GM23248 (cell line): ENCODE data around the gene ZNF816. TPM values are rescaled to one million over a fixed set of nuclear protein-coding genes. Genes with fewer than 3 reads are reported as not detected.
A peak's percentile ranks its signal among the peaks of the same experiment; 100 is the strongest.

Experiments used
- DNase-seq: peaks from one replicate; pipeline ENCODE4 v3.0.0-alpha.2; 2015
- H2AFZ ChIP-seq: fragments of 200-600 bp; sonication (generic); 2 replicates; pipeline ENCODE4 v1.6.1; 2016; ENCODE audit warnings: antibody characterized with exemption
- H3F3A ChIP-seq: fragments of 200-600 bp; sonication (generic); 2 replicates; pipeline ENCODE4 v1.6.1; 2016; ENCODE audit warnings: mild to moderate bottlenecking, antibody characterized with exemption, mixed run types; ENCODE audit not compliant: insufficient read depth
- H3K27ac ChIP-seq: fragments of 200-600 bp; sonication (generic); 2 replicates; pipeline ENCODE4 v1.5.1; 2016; ENCODE audit warnings: mild to moderate bottlenecking
- H3K27me3 ChIP-seq: fragments of 200-600 bp; sonication (generic); replicated peaks from 2 replicates; pipeline ENCODE4 v1.6.1; 2016; ENCODE audit warnings: mild to moderate bottlenecking; ENCODE audit not compliant: insufficient read depth
- H3K36me3 ChIP-seq: fragments of 200-600 bp; sonication (generic); 2 replicates; pipeline ENCODE4 v1.6.1; 2016; ENCODE audit warnings: low read depth, mild to moderate bottlenecking
- H3K4me1 ChIP-seq: fragments of 200-600 bp; sonication (generic); 2 replicates; pipeline ENCODE4 v1.6.1; 2016; ENCODE audit warnings: mild to moderate bottlenecking; ENCODE audit not compliant: insufficient read depth
- H3K4me2 ChIP-seq: fragments of 200-600 bp; sonication (generic); one replicate; pipeline ENCODE4 v1.6.1; 2016; ENCODE audit warnings: mild to moderate bottlenecking; ENCODE audit not compliant: unreplicated experiment
- H3K4me3 ChIP-seq: fragments of 200-600 bp; sonication (generic); 2 replicates; pipeline ENCODE4 v1.5.1; 2016; ENCODE audit warnings: mild to moderate bottlenecking
- H3K79me2 ChIP-seq: fragments of 200-600 bp; sonication (generic); 2 replicates; pipeline ENCODE4 v1.6.1; 2016; ENCODE audit warnings: mild to moderate bottlenecking; ENCODE audit not compliant: insufficient read depth
- H3K9ac ChIP-seq: fragments of 200-600 bp; sonication (generic); 2 replicates; pipeline ENCODE4 v1.6.1; 2016; ENCODE audit warnings: mild to moderate bottlenecking
- H3K9me2 ChIP-seq: fragments of 200-600 bp; sonication (generic); 2 replicates; pipeline ENCODE4 v1.6.1; 2016; ENCODE audit warnings: mixed run types, mild to moderate bottlenecking, moderate library complexity; ENCODE audit not compliant: insufficient read depth
- H3K9me3 ChIP-seq: fragments of 200-600 bp; sonication (generic); one replicate; pipeline ENCODE4 v1.6.1; 2017; ENCODE audit warnings: low read depth
- H4K20me1 ChIP-seq: fragments of 200-600 bp; sonication (generic); 2 replicates; pipeline ENCODE4 v1.6.0; 2016; ENCODE audit not compliant: insufficient read depth
- EZH2 ChIP-seq: fragments of 200-600 bp; sonication (generic); IDR thresholded peaks from 2 replicates; pipeline ENCODE4 v1.6.1; 2018; ENCODE audit warnings: antibody characterized with exemption, mild to moderate bottlenecking; ENCODE audit not compliant: insufficient read depth, poor library complexity, severe bottlenecking
- EZH2phosphoT487 ChIP-seq: fragments of 200-600 bp; sonication (generic); IDR thresholded peaks from 2 replicates; pipeline ENCODE4 v1.6.1; 2018; ENCODE audit warnings: antibody characterized with exemption, moderate library complexity, mild to moderate bottlenecking, low read depth; ENCODE audit not compliant: insufficient read depth
- WGBS, 2 experiments: methylation state at CpG; one replicate each; pipeline ENCODE4 v1.1.6; 2015 to 2017; ENCODE audit warnings: low lambda C conversion rate in 2 of 2, low coverage in 1 of 2; ENCODE audit errors: missing lambda C conversion rate in 2 of 2; 5-methylcytosine and 5-hydroxymethylcytosine counted together
- in situ Hi-C: fragments of 300-500 bp; cut with MboI; formaldehyde crosslinking; loops from 2 replicates; pipeline ENCODE4 v1.15.0; 2020
- polyA plus RNA-seq: library from polyadenylated mRNA; unstranded; fragments of >200 nt; fragmentation: Nextera tagmentation; extraction: Ambion mirVana; gene quantifications from 2 replicates; pipeline ENCODE4 v1.2.1, GENCODE V29; 2016
- total RNA-seq: library from RNA; depleted of rRNA; stranded (reverse); fragments of >200 nt; shearing (Covaris generic); gene quantifications from 2 replicates; pipeline ENCODE4 v1.2.3, GENCODE V29; 2014; rRNA removed

Gene ZNF816
- total RNA-seq: 3.0 and 6.7 TPM in 2 replicates
- polyA plus RNA-seq: 4.3 and 4.7 TPM in 2 replicates

DNA sequence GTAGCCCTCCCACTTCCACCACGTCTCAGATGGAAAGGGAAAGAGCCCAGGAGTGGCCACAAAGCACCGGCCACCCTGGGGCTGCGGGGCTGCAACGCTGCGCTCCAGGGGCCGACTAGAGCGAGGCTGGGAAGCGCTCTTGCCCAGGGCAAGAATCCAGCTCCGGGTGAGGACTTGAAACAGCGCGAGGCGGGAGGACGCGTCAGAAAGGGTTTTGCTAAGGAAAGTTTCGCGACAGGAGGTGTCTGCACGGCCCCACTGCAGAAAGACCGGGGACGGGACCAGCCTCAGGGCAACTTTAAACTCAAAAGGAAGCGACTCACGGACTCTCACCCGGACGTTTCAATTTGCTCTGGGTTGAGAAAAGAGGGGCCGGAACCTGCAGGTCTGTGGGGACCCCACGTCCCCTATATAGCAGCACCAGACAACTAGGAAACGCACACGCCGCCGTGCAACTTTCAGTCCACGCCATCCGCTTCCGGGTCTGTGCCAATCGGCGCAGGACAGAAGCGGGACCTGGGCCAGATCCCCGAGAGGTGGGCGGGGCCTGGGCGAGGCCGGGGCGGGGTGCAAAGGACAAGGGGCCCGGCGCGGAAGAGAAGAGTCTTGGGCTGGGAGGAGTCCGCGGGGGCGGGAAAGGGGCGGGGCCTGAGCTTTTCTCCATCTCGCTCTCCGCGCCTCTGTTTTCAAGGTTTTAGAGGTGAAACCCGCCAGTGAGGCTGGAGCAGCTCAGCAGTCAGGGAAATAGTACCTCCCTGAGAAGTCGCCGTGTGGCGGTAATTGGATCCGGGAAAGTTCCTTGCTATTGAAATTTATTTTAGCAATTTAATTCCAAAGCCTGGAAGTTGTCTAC lies at the start of gene ZNF816:
Gene ZNF816 (minus strand): TSS at position 488 of the 853 bp plus-strand sequence. CDS start 6,792 bp downstream, outside the sequence.
- Histone ChIP-seq H2AFZ (peak within 1 kb of the TSS; percentile 97), H3K4me1 (0 out of 2 replicates have a peak, but pooled peaks cover 14% of the 10 kb centered on the region), H3K4me2 (peak within 1 kb of the TSS; percentile 98), H3K27me3 (no peaks in the 10 kb centered on the region), H3K79me2 (peaks cover 41% of the 10 kb centered on the region), H3K27ac (peak within 1 kb of the TSS; percentile 80), H3K9me3 (no peaks in the 10 kb centered on the region), H3K36me3 (no peaks in the 10 kb centered on the region), H4K20me1 (no peaks in the 10 kb centered on the region), H3K9me2 (no peaks in the 10 kb centered on the region), H3K4me3 (peak within 1 kb of the TSS; percentile 82), H3K9ac (peak within 1 kb of the TSS; percentile 88), H3F3A (peaks cover 17% of the 10 kb centered on the region; the same call in 1 of the 2 replicates)
- 2% methylated on average over 47 to 55 of the region's 55 CpGs for WGBS, 2 experiments
- in situ Hi-C loops: no loop called here
- TF ChIP-seq EZH2phosphoT487 (no peak), EZH2 (no peak)
- DNase-seq: peak; percentile 99

DNA sequence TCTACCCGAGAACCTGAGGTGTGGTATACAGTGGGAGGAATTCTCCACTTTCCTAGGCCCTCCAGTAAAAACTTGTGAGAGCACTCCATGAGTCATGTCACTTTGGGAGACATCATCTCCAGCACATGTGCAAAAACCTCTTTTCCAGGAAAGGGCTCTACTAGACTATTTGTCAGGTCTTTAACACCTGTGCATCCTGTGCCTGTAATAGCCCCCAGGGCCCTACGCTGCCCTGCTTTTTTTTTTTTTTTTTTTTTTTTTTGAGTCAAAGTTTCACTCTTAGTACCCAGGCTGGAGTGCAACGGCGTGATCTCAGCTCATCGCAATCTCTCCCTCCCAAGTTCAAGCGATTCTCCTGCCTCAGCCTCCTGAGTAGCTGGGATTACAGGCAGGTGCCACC lies 49.3 kb upstream of the ZNF816 start:
- Histone ChIP-seq H3K79me2 (no peaks in the 10 kb centered on the region), H3F3A (no peaks in the 10 kb centered on the region), H3K4me2 (no peak overlapping the region), H3K36me3 (no peaks in the 10 kb centered on the region), H4K20me1 (no peaks in the 10 kb centered on the region), H3K9me2 (no peaks in the 10 kb centered on the region), H2AFZ (no peak overlapping the region), H3K27me3 (no peaks in the 10 kb centered on the region), H3K4me1 (peaks cover 1% of the 10 kb centered on the region; the same call in 1 of the 2 replicates), H3K4me3 (no peak overlapping the region), H3K9ac (no peak overlapping the region), H3K27ac (no peak overlapping the region), H3K9me3 (no peaks in the 10 kb centered on the region)
- in situ Hi-C loops: no loop called here
- TF ChIP-seq EZH2: no peak
- no peak for TF ChIP-seq EZH2phosphoT487
- WGBS, 2 experiments: 60 to 61% methylated on average over 6 of the region's 6 CpGs
- DNase-seq: peak; percentile 4

DNA sequence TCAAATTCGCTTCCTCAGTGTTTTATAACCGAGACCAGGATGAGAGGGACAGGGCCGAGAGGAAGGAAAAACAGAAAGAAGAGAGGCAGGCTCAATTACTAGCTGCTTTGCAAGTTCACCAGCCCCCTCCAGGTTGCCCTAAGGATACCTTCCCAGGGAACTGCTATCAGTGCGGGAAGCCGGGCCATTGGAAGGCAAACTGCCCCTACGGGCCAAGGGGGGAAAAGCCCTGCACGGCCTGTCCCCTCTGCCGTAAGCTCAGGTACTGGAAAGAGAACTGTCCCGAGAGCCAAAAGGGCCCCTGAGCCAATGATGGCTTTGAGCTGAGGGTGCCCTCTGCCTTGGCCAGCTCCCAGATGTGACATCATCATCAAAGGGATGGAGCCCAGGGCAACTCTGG lies 47.8 kb upstream of the ZNF816 start:
- no peaks in the 10 kb centered on the region for H3K4me1 ChIP-seq
- H2AFZ ChIP-seq: no peak overlapping the region
- H4K20me1 ChIP-seq: no peaks in the 10 kb centered on the region
- no peak overlapping the region for H3K27ac ChIP-seq
- H3K9me2 ChIP-seq: no peaks in the 10 kb centered on the region
- no peak overlapping the region for H3K4me2 ChIP-seq
- H3K79me2 ChIP-seq: no peaks in the 10 kb centered on the region
- 12 to 17% methylated on average over 8 to 9 of the region's 9 CpGs for WGBS, 2 experiments
- no peak overlapping the region for H3K4me3 ChIP-seq
- TF ChIP-seq EZH2 (no peak), EZH2phosphoT487 (no peak)
- H3K9ac ChIP-seq: no peak overlapping the region
- in situ Hi-C loops: no loop called here
- H3K27me3 ChIP-seq: no peaks in the 10 kb centered on the region
- no peaks in the 10 kb centered on the region for H3K9me3 ChIP-seq
- DNase-seq: no peak
- no peaks in the 10 kb centered on the region for H3F3A ChIP-seq
- no peaks in the 10 kb centered on the region for H3K36me3 ChIP-seq

DNA sequence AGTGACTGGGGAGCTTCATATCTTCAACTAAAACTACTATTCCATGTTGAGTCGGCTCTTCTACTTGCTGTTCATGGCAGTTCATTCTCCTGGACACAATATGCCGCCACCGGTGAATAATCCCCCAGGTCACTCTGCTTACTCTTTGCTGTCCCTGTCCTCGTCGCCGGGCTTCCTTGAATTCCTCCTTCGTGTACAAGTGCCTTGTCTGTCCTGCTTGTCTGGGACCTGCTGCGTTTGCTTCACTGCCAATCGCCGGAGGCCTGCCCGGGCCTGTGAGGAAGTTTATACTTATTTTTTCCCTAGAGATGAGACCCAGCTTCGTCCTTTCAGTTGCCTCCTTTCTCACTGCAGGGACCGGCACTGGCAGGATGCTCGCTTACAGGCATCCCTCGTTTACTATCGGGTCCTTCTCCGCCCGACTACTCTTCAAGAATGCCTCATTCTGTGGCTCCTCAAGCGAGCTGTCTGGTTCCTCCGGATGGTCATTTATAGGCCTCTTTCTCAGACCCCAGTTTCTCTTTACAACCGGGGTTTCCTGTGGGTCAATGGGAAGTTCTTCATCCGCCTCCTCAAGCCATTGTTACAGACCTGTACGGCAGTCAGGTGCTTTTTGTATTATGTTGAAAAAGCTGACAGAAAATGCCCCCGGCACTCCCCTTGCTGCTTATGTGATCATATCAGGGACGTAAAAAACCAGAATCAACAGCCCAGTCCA lies 45.5 kb upstream of the ZNF816 start:
- H3K9me3 ChIP-seq: no peaks in the 10 kb centered on the region
- no peaks in the 10 kb centered on the region for H3F3A ChIP-seq
- no peak overlapping the region for H3K27ac ChIP-seq
- WGBS, 2 experiments: 53% methylated on average over 25 of the region's 25 CpGs
- H3K9ac ChIP-seq: no peak overlapping the region
- no peaks in the 10 kb centered on the region for H3K79me2 ChIP-seq
- H3K4me2 ChIP-seq: no peak overlapping the region
- no peaks in the 10 kb centered on the region for H3K27me3 ChIP-seq
- H3K9me2 ChIP-seq: no peaks in the 10 kb centered on the region
- no peaks in the 10 kb centered on the region for H3K36me3 ChIP-seq
- H2AFZ ChIP-seq: no peak overlapping the region
- in situ Hi-C loops: no loop called here
- DNase-seq: no peak
- H3K4me3 ChIP-seq: no peak overlapping the region
- no peak for TF ChIP-seq EZH2phosphoT487
- TF ChIP-seq EZH2: no peak
- no peaks in the 10 kb centered on the region for H4K20me1 ChIP-seq
- H3K4me1 ChIP-seq: no peaks in the 10 kb centered on the region
